Vagina (tissue), 1 donor: ENCODE measurements around the gene INPP5B. TPM values are rescaled to one million over a fixed set of nuclear protein-coding genes. Genes with fewer than 3 reads are reported as not detected.

Source experiments
- small RNA-seq: library from RNA; depleted of rRNA; stranded (forward); fragments of <200 nt; gene quantifications from one replicate; pipeline ENCODE3, GENCODE V24; 2016
- total RNA-seq: library from RNA; depleted of rRNA; stranded (reverse); fragments of >200 nt; gene quantifications from one replicate; pipeline ENCODE4 v1.2.3, GENCODE V29; 2016

The INPP5B gene
- total RNA-seq, 1 donor from 2014 or later, result 31.2 TPM

Small RNAs within 50 kb of the gene (small RNA-seq; reads per million reads assigned to genes)
- gene RF00017, result not detected
- not detected for gene RF00092
- gene RNU6-510P, result not detected
- not detected for gene RNU6-584P

Other genes starting within 250 kb of the INPP5B start
- 0.25 TPM for gene EPHA10, start 181.9 kb downstream of the INPP5B start, total RNA-seq
- 3.2 TPM for gene MANEAL, start 153.2 kb downstream of the INPP5B start, total RNA-seq
- 51.8 TPM for gene C1orf122, start 139.3 kb downstream of the INPP5B start, total RNA-seq
- gene YRDC, start 138.8 kb downstream of the INPP5B start, total RNA-seq, result 9.1 TPM
- 9.3 TPM for gene MTF1, start 87.5 kb downstream of the INPP5B start, total RNA-seq
- gene SF3A3, start 43.0 kb upstream of the INPP5B start, total RNA-seq, result 50.3 TPM
- gene FHL3, start 58.5 kb upstream of the INPP5B start, total RNA-seq, result 26.3 TPM
- 18.7 TPM for gene UTP11, start 65.7 kb upstream of the INPP5B start, total RNA-seq
- not detected for gene POU3F1, start 99.7 kb upstream of the INPP5B start, total RNA-seq